Activated CD8-positive, alpha-beta memory T cell treated with anti-CD3 and anti-CD28 coated beads for 1 hour (primary cell): Measurements from ENCODE around the gene TDRD6.
"Not testable (repeated sequence)": the region's sequence is repeated elsewhere in the genome, so short reads cannot be mapped to it uniquely, and the experiment has no call there.

Experiments
- DNase-seq, 2 donors: peaks; one replicate each; pipeline ENCODE4 v3.0.0-alpha.2; 2020; ENCODE audit warnings: low read depth in 1 of 2; ENCODE audit errors: extremely low read depth in 1 of 2

Gene TDRD6

DNA sequence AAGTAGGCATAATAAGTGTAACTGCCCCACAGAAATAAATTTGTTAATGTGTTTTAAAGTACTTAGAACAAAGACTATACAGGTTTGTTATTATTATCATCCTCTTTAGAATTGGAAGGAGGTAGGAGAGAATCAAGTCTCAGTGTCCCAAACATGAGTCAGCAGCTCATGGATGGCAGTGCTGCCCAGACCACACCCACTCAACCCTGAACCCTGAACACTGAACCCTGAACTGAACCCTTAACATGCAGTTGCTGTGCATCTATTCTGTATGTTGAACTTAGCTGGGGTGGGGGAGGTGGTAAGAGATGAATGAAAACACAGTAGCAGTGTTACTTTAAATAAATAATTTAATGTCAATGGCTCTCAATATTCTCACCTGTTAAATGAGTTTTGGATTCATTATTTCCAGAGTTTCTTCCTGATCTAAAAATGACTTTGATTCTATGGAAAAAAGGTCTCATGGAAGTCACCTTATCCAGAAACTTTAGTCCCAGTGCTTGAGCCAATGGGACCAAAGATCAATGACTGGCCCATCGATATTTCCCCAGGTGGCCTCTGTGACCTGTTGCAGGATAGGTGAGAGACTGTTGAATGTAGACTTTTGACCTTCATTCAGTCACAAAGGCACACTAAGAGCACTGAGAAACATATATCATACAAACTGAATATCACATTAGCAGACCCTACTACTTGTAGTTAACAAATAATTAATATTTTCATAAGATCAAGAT, 55.9 kb downstream of the TDRD6 start:
- DNase-seq = no peak

DNA sequence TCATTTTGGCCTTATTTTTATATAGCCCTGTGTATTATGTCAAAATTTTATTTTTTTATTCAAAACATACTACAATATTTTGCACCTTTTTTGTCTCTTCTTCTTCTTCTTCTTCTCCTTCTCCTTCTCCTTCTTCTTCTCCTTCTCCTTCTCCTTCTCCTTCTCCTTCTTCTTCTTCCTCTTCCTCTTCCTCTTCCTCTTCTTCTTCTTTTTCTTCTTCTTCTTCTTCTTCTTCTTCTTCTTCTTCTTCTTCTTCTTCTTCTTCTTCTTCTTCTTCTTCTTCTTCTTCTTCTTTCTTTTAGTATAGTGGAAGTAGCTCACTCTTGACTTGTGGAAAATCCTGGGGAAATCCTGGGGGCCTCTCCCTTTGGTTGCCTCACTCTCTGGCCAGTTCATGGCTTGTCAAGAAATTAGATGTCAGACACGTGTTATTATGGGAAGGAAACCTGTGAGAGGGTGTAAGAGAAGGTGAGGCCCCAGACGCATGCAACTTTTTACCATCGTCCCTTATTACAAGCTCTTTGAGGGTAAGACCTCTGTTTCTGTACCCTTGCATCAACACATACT, 56.6 kb downstream of the TDRD6 start:
- DNase-seq = not testable (repeated sequence)

DNA sequence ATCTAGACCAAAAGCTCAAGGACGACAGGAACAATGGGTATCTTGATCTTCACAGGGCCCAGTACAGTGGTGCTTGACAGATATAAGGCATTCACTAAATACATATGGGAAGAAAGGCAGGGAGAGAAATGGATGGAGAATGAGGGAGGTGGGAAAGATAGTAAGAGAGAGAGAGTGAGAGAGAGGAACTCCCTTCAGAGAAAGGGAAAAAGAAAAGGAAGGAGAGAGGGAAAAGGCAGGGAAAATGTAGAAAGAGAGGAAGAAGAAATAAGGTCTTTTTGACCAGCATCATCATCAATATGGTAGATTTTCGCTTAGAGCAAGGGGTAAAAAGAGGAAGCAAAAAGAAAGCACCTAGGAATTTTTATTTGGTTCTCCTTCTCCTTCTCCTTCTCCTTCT, 58.3 kb downstream of the TDRD6 start:
- DNase-seq = no peak

GRCh38 chr6:46746696-46747095, 59.0 kb downstream of the TDRD6 start, which contains the start of gene ANKRD66:
ANKRD66 (plus strand) TSS chr6:46746933; CDS start chr6:46751949, 5,016 bp downstream.
- no peak for DNase-seq

- no peak for DNase-seq
Measured at GRCh38 chr6:46748940-46749503, 61.3 kb downstream of the TDRD6 start.

DNA sequence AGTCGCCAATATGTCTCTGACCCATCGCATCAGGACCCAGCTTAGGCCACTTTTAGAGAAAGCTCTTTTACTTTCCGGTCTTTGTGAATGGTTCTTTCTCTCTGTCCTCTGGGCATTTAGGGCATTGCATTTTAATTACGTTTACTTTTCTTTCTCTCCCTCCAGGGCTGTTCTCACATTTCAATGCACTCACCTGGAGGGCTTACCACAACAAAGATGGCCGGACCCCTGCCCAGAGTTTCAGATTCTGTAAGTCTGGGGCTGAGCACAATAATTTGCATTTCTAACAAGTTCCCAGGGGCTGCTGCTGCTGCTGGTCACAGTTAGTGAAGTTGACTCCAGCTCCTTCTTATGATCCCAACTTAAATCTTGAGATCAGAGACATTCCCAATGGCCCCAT, 62.0 kb downstream of the TDRD6 start:
- DNase-seq = no peak

DNA sequence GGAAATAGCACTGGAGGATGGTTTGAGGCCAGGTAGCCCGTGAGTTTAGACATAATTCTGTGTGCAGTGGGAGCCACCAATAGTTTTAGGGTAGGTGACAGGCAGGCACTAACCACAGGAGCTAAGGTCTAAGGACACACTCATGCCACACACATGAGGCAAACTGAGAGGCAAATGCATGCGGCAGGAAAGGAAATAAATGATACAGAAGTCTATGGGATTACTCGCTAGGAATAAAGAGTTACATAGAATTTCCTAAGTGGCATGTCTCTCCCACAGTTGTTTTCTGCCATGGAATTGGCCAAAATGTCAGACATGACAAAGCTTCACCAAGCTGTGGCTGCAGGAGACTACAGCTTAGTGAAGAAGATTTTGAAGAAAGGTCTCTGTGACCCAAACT, 64.0 kb downstream of the TDRD6 start:
- DNase-seq = no peak
